VCaP (cell line): ENCODE results near the gene HLA-DRA.

Source experiments
- H3K27ac ChIP-seq: fragments of 450-650 bp; 2 replicates; pipeline ENCODE4 v1.5.1; 2017
- TF ChIP-seq, protein P1 (sequence below): fragments of 450-650 bp; conservative IDR thresholded peaks from 2 replicates; pipeline ENCODE4 v1.5.1; 2017; ENCODE audit warnings: mild to moderate bottlenecking, moderate library complexity

The HLA-DRA gene

DNA sequence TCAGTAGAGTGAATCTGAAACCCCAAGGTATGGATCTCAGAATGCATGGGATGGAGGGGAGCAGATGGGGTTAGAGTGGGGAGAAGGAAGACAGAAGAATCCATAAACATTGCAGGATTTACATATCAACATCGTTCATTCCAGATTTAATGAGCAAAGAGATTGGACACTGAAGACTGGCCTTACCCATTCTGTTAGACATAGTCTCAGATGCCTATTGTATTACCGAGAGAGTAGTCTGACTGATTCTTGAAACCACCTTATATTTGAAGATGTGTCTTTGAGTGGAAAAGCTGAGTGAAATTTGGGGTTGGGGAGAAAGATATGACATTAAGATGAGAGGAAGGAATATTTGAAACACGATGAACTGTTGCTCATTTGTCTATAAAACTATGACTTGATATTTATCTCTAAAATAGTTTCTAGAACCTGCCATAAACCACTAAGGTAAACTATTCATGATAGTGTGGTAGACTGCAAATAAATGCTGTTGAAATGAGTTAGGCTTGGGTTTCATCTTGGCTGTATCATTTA, 5.7 kb downstream of the HLA-DRA start:
- TF ChIP-seq, protein P1, sequence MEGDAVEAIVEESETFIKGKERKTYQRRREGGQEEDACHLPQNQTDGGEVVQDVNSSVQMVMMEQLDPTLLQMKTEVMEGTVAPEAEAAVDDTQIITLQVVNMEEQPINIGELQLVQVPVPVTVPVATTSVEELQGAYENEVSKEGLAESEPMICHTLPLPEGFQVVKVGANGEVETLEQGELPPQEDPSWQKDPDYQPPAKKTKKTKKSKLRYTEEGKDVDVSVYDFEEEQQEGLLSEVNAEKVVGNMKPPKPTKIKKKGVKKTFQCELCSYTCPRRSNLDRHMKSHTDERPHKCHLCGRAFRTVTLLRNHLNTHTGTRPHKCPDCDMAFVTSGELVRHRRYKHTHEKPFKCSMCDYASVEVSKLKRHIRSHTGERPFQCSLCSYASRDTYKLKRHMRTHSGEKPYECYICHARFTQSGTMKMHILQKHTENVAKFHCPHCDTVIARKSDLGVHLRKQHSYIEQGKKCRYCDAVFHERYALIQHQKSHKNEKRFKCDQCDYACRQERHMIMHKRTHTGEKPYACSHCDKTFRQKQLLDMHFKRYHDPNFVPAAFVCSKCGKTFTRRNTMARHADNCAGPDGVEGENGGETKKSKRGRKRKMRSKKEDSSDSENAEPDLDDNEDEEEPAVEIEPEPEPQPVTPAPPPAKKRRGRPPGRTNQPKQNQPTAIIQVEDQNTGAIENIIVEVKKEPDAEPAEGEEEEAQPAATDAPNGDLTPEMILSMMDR: no peak
- no peak overlapping the region for H3K27ac ChIP-seq

DNA sequence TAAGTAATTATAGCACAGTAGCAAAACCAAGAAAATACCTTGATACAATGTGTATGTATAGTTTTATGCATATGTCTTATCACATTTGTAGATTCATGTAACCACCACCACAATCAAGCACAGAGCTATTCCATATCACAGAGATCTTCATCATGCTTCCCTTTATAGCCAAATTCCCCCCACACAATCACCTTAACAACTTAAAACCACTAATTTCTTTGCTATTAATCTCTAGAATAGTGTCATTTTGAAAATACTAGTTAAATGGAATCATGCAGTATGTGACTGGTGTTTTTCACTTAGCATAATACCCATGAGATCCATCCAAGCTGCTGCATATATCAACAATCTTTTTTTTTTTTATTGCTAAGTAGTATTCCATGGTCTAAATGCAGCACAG, 8.2 kb downstream of the HLA-DRA start:
- H3K27ac ChIP-seq: no peak overlapping the region
- TF ChIP-seq, protein P1: no peak

DNA sequence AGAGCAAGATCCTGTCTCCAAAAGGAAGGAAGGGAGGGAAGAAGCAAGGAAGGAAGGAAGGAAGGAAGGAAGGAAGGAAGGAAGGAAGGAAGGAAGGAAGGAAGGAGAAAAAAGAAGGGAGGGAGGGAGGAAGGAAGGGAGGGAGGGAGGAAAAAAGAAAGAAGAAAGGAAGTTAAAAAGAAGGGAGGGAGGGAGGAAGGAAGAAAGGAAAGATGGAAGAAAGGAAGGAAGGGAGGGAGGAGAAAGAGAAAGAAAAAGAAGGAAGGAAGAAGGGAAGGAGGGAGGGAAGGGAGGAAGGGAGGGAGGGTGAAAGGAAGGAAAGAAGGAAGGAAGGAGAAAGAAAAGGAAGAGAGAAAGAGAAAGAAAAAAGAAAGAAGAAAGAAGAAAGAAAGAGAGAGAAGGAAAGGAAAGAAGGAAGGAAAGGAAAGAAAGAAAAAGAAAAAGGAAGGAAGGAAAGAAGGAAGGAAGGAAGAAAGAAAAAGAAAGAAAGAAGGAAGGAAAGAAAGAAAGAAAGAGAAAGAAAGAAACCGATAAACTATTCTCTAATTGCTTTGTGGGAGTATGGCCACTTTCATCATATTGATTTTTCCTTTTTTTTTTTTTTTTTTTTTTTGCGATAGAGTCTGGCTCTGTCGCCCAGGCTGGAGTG, 9.5 kb downstream of the HLA-DRA start:
- TF ChIP-seq, protein P1: no peak
- no peak overlapping the region for H3K27ac ChIP-seq

DNA sequence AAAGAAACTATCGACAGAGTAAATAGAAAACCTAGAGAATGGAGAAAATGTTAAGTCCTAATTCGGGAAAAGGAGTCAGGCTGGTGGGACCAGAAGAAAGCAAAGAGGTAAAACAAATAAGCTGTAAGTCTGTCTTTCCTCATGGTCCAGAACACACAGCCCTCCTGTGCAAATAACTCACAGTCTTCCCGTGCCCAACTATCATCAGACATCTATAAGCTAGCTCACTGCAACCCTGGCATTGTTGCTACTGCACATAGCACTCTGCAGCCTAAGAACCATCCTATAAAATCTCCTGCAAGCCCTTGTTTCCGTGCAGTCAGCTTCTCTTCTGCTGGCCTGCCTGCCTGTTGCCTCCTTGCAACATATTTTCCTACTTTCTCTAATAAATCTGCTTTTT, 17.4 kb downstream of the HLA-DRA start:
- peak overlapping the region; percentile 69 for H3K27ac ChIP-seq
- TF ChIP-seq, protein P1: no peak

DNA sequence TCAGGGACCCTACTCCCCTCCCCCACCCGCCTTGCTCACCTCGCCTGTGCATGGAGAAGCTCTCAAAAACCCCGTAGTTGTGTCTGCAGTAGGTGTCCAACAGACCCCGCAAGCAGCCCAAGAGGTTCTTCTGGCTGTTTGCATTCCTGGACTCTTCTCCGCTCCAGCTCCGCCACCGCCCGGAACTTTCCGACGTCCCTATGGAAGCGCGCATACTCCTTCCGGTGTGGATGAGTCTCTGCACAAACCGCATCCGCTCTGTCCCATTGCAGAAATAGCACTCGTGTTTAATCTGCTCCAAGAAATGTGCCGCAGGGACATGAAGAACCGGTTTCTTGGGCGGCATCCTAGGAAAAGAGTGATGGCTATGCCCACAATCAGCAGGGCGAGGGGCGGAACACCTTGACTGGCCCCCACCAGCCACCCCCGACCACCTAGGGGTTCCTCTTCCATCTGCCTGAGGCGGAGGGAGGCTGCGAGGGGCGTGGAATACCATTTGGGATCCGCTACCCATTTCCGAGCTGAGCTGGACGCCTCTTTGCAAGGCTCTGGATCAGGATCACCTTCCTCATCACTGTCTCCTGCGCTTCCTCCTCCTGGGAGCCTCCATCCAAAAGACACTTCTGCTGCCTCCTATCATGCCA, 20.2 kb downstream of the HLA-DRA start:
- TF ChIP-seq, protein P1: no peak
- H3K27ac ChIP-seq: 0 out of 2 replicates have a peak overlapping the region, but pooled peaks have one; percentile 16

DNA sequence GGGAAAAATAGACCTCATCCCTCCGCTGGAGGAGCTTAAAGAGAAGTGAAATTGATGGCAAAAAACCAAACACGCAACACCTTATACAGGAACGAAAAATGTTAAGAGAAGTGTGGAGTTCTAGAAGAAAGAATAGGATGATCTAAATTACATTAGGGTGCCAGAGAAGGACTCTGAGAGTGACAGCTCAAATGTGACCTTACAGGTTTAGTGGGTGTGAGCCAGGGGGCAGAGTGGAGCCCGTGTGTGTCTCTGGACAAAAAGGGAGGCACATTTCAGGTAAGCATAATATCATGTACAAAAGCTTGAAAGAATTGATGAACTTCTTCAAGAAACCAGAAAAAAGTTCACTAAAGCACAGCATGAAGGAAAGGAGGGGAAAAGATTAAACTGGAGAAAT, 20.8 kb downstream of the HLA-DRA start:
- TF ChIP-seq, protein P1: 0 out of 2 replicates have a peak, but pooled peaks have one; percentile 12
- no peak overlapping the region for H3K27ac ChIP-seq

DNA sequence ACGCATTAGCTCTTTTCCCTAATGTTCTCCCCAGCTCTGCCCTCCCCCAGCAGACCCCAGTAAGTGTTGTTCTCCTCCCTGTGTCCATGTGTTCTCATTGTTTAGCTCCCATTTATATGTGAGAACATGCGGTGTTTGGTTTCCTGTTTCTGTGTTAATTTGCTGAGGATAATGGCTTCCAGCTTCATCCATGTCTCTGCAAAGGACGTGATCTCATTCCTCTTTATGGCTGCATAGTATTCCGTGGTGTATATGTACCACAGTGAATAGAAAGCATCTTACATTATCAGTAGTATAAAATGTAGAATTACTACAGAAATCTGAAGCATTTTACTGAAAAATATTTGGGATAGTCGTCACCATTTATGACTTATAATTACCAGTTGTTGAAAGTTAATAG, 21.8 kb downstream of the HLA-DRA start:
- TF ChIP-seq, protein P1: no peak
- H3K27ac ChIP-seq: no peak overlapping the region
